Stimulated activated CD4-positive, alpha-beta T cell treated with anti-CD3 and anti-CD28 coated beads, Interleukin-4, amount 100 ng/mL, for 24 hours (primary cell): ENCODE results near the gene LRRC73.
"Not testable (repeated sequence)": the region's sequence is repeated elsewhere in the genome, so short reads cannot be mapped to it uniquely, and the experiment has no call there.

Experiments
- DNase-seq: peaks from one replicate; pipeline ENCODE4 v3.0.0-alpha.2; 2020

LRRC73 gene

GRCh38 chr6:43509142-43509983 is 783 bp downstream of the LRRC73 start:
- DNase-seq: no peak

GRCh38 chr6:43508481-43509141 is 1.5 kb downstream of the LRRC73 start:
- DNase-seq: no peak

- peak; percentile 84 for DNase-seq
Measured at GRCh38 chr6:43506667-43507471, 3.3 kb downstream of the LRRC73 start.

GRCh38 chr6:43506171-43506570 is 4.0 kb downstream of the LRRC73 start:
- no peak for DNase-seq

GRCh38 chr6:43505718-43506117 is 4.4 kb downstream of the LRRC73 start:
- no peak for DNase-seq

GRCh38 chr6:43504756-43505593 is 5.2 kb downstream of the LRRC73 start:
- no peak for DNase-seq

GRCh38 chr6:43503443-43503842 is 6.7 kb downstream of the LRRC73 start:
- no peak for DNase-seq

GRCh38 chr6:43502666-43503065 is 7.5 kb downstream of the LRRC73 start:
- DNase-seq: no peak

- DNase-seq: no peak
Measured at GRCh38 chr6:43500921-43501320, 9.2 kb downstream of the LRRC73 start.

GRCh38 chr6:43499028-43499815 is 10.9 kb downstream of the LRRC73 start:
- DNase-seq: no peak

GRCh38 chr6:43498291-43498690 is 11.9 kb downstream of the LRRC73 start:
- not testable (repeated sequence) for DNase-seq

GRCh38 chr6:43497689-43498088 is 12.5 kb downstream of the LRRC73 start:
- DNase-seq: no peak

GRCh38 chr6:43497129-43497396 is 13.1 kb downstream of the LRRC73 start:
- DNase-seq: no peak

GRCh38 chr6:43496370-43497128 is 13.6 kb downstream of the LRRC73 start:
- DNase-seq: no peak

GRCh38 chr6:43495409-43495941 is 14.7 kb downstream of the LRRC73 start:
- DNase-seq: no peak

GRCh38 chr6:43494766-43495165 is 15.4 kb downstream of the LRRC73 start:
- no peak for DNase-seq

GRCh38 chr6:43494321-43494720 is 15.8 kb downstream of the LRRC73 start:
- DNase-seq: no peak

GRCh38 chr6:43493833-43494232 is 16.3 kb downstream of the LRRC73 start:
- no peak for DNase-seq

GRCh38 chr6:43493230-43493629 is 16.9 kb downstream of the LRRC73 start:
- no peak for DNase-seq

- no peak for DNase-seq
Measured at GRCh38 chr6:43492673-43493072, 17.5 kb downstream of the LRRC73 start.
